MCF 10A (cell line): ENCODE data around the gene CPVL. TPM values are rescaled to one million over a fixed set of nuclear protein-coding genes. Genes with fewer than 3 reads are reported as not detected.
A peak's percentile ranks its signal among the peaks of the same experiment; 100 is the strongest.

Experiments
- Bru-seq: library from RNA; stranded (reverse); fragments of 400-500 nt; gene quantifications from one replicate; lab custom pipeline; 2021; lab: Mats Ljungman, UMichigan
- BruChase-seq, 2 experiments: library from RNA; stranded (reverse); fragments of 400-500 nt; gene quantifications; one replicate each; lab custom pipeline; 2021; lab: Mats Ljungman, UMichigan
- BruUV-seq: library from RNA; stranded (reverse); fragments of 400-500 nt; replicated peaks from 2 replicates; lab custom pipeline; 2021; lab: Mats Ljungman, UMichigan
- CTCF ChIA-PET: fragments of 300-600 bp; sonication (Branson Sonifier 250); formaldehyde crosslinking; extraction: SDS; loops from one replicate; lab custom pipeline; 2021; ENCODE audit warnings: antibody characterized with exemption, inconsistent platforms; lab: Yijun Ruan, JAX
- POLR2A ChIA-PET: fragments of 300-600, 350-650 bp; sonication (Branson Sonifier 250); formaldehyde crosslinking; extraction: SDS; loops from one replicate; lab custom pipeline; 2020; ENCODE audit warnings: antibody characterized with exemption, inconsistent platforms; lab: Yijun Ruan, JAX
- DNase-seq: peaks from one replicate; pipeline ENCODE4 v3.0.0-alpha.2; 2018; ENCODE audit not compliant: unreplicated experiment
- H3K27ac Mint-ChIP-seq: one replicate; pipeline ENCODE4 v1.8.0; 2022; ENCODE audit warnings: mild to moderate bottlenecking, low read depth, mixed read lengths; ENCODE audit not compliant: unreplicated experiment
- H3K27me3 Mint-ChIP-seq: one replicate; pipeline ENCODE4 v1.8.0; 2022; ENCODE audit warnings: mixed read lengths; ENCODE audit not compliant: insufficient read depth, unreplicated experiment
- H3K36me3 Mint-ChIP-seq: one replicate; pipeline ENCODE4 v1.8.0; 2022; ENCODE audit warnings: mild to moderate bottlenecking, moderate library complexity, mixed read lengths; ENCODE audit not compliant: insufficient read depth, unreplicated experiment
- H3K4me1 Mint-ChIP-seq: one replicate; pipeline ENCODE4 v1.8.0; 2022; ENCODE audit warnings: mixed read lengths; ENCODE audit not compliant: insufficient read depth, unreplicated experiment
- H3K4me3 Mint-ChIP-seq: one replicate; pipeline ENCODE4 v1.8.0; 2022; ENCODE audit warnings: mild to moderate bottlenecking, moderate library complexity, mixed read lengths; ENCODE audit not compliant: unreplicated experiment
- H3K9me3 Mint-ChIP-seq: one replicate; pipeline ENCODE4 v1.8.0; 2022; ENCODE audit warnings: mixed read lengths; ENCODE audit not compliant: unreplicated experiment
- intact Hi-C: fragments of 100-400 bp; cut with micrococcal nuclease; formaldehyde crosslinking; loops from 2 replicates; pipeline ENCODE4 v1.14.1; 2022
- long read RNA-seq: library from polyadenylated mRNA; stranded (forward); transcript quantifications from one replicate; pipeline ENCODE4 v2.0.0, GENCODE V29; 2022
- total RNA-seq: library from RNA; stranded (reverse); gene quantifications from 2 replicates; pipeline ENCODE4 v1.2.3, GENCODE V29; 2022
- TF ChIP-seq, protein P1 (sequence below): fragments of 200-600 bp; IDR thresholded peaks from one replicate; pipeline ENCODE4 v1.8.0; 2022; ENCODE audit warnings: antibody characterized with exemption, mild to moderate bottlenecking; ENCODE audit not compliant: unreplicated experiment

The CPVL gene
- 29.2 and 49.0 TPM in 2 replicates for total RNA-seq
- percentile 46 among the genes with signal in this experiment for Bru-seq, nascent RNA
- BruChase-seq, experiment 1, labeled RNA remaining after a 6-hour chase, result percentile 37 among the genes with signal in this experiment
- percentile 39 among the genes with signal in this experiment for BruChase-seq, experiment 2, labeled RNA remaining after a 2-hour chase
- long read RNA-seq, transcript CPVL-202 (13 exons, 1,739 nt), result minor isoform, 13 of 184 reads
- long read RNA-seq, transcript CPVL-201 (13 exons, 2,091 nt), result major isoform, 115 of 184 reads
- long read RNA-seq, partial matches to known transcripts, result 17 of 184 reads
- long read RNA-seq, other reads (novel, unspliced or antisense), result 39 of 184 reads

DNA sequence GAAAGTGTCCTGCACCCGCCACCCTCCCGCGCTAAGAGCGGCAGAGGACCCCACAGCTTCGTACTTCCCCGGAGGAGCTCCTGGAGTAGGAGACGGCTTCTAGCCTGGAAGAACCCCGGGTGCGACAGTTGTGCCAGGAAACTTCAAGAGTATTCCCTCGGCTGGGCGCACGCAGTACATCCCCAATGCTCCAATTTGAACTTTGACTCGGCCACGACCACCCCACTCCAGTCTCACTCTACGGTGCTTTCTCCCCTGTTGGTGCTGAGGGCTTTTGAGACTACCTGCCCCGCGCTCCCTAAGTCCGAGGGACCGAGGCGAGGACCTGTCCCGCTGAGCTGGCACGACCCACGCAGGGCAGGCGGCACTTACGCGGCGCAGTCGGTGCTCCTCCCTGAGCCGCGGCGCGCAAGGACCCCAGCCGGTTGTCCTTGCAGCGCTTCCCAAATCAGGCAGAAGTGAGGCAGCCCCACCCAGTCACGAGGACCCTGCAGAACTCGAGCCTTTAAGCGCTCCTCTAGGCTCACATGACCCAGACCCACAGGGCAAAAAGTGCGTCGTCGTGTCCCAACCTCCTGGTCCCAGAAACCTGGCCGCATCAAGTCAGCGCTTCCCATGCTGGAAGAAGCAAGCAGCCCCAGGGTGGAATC lies at the start of gene CPVL:
TSS of gene CPVL (minus strand) at position 481 of the 650 bp plus-strand sequence. CDS start 25,476 bp downstream, outside the sequence.
- H3K4me3 Mint-ChIP-seq, result peak within 1 kb of the TSS; percentile 92
- peak; percentile 81 for DNase-seq
- intact Hi-C loops, result no loop called here
- POLR2A ChIA-PET, result interaction anchor here (0.6 to 2.2 kb wide), 9 partner anchors 9 to 1182 kb away, joined by 3 to 7 read pairs (median 3); no protein-coding TSS in a partner anchor
- H3K9me3 Mint-ChIP-seq, result no peaks in the 10 kb centered on the region
- BruUV-seq, result no TSS peak
- H3K36me3 Mint-ChIP-seq, result no peaks in the 10 kb centered on the region
- peak within 1 kb of the TSS; percentile 86 for H3K27ac Mint-ChIP-seq
- CTCF ChIA-PET, result interaction anchor here (0.9 to 2.7 kb wide), 4 partner anchors 10 to 44 kb away, joined by 3 to 8 read pairs (median 5); no protein-coding TSS in a partner anchor
- H3K27me3 Mint-ChIP-seq, result no peaks in the 10 kb centered on the region
- H3K4me1 Mint-ChIP-seq, result peaks cover 14% of the 10 kb centered on the region
- TF ChIP-seq, protein P1, sequence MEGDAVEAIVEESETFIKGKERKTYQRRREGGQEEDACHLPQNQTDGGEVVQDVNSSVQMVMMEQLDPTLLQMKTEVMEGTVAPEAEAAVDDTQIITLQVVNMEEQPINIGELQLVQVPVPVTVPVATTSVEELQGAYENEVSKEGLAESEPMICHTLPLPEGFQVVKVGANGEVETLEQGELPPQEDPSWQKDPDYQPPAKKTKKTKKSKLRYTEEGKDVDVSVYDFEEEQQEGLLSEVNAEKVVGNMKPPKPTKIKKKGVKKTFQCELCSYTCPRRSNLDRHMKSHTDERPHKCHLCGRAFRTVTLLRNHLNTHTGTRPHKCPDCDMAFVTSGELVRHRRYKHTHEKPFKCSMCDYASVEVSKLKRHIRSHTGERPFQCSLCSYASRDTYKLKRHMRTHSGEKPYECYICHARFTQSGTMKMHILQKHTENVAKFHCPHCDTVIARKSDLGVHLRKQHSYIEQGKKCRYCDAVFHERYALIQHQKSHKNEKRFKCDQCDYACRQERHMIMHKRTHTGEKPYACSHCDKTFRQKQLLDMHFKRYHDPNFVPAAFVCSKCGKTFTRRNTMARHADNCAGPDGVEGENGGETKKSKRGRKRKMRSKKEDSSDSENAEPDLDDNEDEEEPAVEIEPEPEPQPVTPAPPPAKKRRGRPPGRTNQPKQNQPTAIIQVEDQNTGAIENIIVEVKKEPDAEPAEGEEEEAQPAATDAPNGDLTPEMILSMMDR, result no peak

DNA sequence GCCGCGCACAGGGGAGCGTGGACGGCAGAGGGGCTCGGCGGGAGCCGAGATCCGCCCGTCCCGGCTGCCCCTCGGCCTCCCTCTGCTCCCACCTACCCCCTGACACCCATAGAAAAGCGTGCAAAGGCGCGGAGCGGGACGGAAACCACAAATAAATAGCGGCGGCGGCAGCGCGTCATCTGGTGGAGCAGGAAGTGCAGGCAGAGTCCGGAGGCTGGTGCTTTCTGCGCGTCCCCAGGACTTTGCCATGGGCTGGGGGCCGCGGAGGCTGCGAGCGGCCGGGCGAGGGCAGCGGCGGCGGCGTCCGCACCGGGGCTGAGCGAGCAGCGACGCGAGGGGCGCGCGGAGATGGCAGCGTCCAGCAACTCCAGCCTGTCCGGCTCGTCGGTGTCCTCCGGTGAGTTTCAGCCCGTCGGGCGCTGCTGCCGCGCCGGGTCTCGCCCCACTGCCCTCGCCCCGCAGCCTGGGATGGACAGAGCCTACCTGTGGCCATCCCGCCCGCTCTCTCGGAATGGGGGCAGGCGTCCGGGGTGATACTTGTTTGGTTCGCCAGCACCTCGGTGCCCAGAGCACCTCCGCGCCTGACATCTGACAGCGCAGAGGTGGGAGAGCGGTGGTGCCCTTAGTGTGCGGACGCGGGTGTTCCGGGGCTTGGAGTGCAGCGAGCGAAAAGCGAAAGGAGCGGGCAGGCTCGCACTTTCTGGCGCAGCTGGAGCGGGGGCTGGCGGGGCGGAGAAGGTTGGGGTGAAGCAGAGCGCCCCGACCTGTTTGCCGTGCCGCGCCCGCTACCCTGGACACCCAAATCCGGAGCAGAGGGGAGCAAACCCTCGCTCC lies 48.5 kb upstream of the CPVL start, which contains the start of gene CHN2:
TSS of gene CHN2 (plus strand) at position 182 of the 834 bp plus-strand sequence.
- Mint-ChIP-seq H3K9me3 (no peaks in the 10 kb centered on the region), H3K27ac (no peak within 1 kb of the TSS), H3K4me1 (no peaks in the 10 kb centered on the region), H3K36me3 (peaks cover under 1% of the 10 kb centered on the region), H3K4me3 (peak within 1 kb of the TSS; percentile 75), H3K27me3 (no peaks in the 10 kb centered on the region)
- CTCF ChIA-PET, result interaction anchor here (0.6 to 1.2 kb wide), 6 partner anchors 89 to 725 kb away, joined by 3 to 7 read pairs (median 3); no protein-coding TSS in a partner anchor
- intact Hi-C loops, result loop anchor here (1.0 to 5.0 kb wide), 4 partner anchors 83 to 272 kb away; no protein-coding TSS in a partner anchor
- BruUV-seq, result no TSS peak
- TF ChIP-seq, protein P1, result no peak
- POLR2A ChIA-PET, result interaction anchor here (0.6 to 1.8 kb wide), 7 partner anchors 9 to 272 kb away, joined by 3 to 7 read pairs (median 4); no protein-coding TSS in a partner anchor
- DNase-seq, result peak; percentile 55

DNA sequence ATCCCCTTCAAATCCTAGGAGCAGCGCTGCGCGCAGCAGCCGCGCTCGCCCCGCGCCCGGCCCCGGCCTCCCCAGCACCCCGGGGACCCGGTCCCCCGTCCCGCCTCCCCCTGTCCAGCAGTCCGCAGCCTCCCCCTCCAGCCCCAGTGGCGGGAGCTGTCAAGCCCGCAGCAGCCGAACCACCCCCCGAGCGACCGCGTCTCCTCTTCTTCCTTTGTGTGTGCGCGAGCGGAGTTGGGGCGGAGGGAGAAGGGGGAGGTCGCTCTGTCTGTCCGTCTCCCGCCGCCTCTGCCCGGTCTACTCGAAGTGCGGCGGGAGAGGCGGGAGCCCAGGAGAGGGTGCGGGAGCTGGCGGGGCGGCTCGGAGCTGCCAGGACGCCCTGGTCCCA lies 47.9 kb upstream of the CPVL start:
- Mint-ChIP-seq H3K27me3 (no peaks in the 10 kb centered on the region), H3K4me3 (peak overlapping the region; percentile 75), H3K36me3 (peaks cover 6% of the 10 kb centered on the region), H3K9me3 (no peaks in the 10 kb centered on the region), H3K4me1 (no peaks in the 10 kb centered on the region), H3K27ac (no peak overlapping the region)
- ChIA-PET POLR2A (interaction anchor here (1.8 kb wide), 1 partner anchor 88 kb away, joined by 7 read pairs; no protein-coding TSS in a partner anchor), CTCF (interaction anchor here (1.2 kb wide), 1 partner anchor 88 kb away, joined by 3 read pairs; no protein-coding TSS in a partner anchor)
- DNase-seq, result no peak
- BruUV-seq, result no TSS peak
- intact Hi-C loops, result loop anchor here (1.0 to 5.0 kb wide), 3 partner anchors 82 to 271 kb away; no protein-coding TSS in a partner anchor
- TF ChIP-seq, protein P1, result no peak
